EL (cell line): Measurements from ENCODE around the gene SLITRK1.

Experiments used
- DNase-seq: peaks from one replicate; pipeline ENCODE4 v3.0.0-alpha.2; 2016

The SLITRK1 gene

DNA sequence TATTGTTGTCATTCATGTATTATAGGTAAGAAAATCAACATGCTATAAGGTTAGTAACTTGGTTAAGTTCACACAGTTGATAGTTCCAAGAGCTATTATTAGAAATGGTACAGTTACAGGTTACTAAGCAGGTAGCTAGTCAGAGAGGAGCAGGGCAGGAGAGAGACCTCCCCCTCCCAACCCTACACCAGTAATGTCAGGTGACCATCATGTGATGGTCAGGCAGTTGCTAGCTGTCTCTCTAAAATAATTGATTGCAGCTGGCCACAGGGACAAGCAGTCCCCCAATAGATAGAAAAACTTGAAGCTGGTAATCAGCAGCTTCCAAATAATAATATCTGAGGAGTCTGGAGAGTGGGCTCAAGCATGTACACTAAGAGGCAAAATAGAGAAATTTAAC lies 14.6 kb downstream of the SLITRK1 start:
- DNase-seq = no peak

DNA sequence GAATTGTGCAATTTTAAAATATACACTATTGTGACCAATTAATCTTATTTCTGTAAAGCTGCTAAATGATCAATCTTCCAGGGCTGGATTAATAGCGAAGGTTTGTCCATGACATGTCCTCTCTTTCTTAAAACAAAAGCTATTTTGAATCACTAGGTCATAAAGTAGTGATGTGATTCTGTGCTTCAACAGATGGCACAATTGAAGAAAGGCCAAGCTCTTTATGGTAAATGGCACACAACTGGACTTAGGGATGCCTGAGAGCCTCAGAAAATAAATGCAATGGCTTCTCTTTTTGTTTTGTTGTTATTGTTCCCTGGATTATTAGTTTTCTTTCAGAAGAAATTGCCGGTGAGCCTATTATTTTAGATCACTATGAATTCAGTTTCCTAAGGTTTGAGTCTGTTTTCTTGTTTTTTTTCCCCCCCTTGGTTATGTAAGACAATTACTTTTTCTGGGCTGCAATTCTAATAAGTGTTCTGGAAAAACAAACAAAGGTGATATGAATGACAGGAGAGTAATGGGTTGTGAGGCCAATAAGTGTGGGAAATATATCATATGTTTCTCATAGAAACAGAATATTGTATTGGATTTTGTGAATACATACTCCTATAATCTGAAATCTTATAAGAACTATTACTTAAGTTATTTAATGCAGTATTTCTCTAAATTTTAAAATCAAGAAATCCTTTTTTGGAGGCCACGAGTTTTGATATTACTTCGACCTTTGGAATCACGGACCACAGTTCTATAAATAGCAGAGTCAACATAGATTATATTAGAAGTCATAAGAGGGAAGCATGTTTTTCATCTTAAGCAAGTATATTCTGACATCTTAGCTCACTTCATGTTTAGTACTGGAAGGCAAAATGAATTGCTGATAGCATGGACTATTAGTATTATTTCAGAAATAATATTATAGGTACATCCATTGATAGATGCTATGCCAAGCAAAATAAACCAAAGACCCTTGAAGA lies 16.8 kb downstream of the SLITRK1 start:
- no peak for DNase-seq

DNA sequence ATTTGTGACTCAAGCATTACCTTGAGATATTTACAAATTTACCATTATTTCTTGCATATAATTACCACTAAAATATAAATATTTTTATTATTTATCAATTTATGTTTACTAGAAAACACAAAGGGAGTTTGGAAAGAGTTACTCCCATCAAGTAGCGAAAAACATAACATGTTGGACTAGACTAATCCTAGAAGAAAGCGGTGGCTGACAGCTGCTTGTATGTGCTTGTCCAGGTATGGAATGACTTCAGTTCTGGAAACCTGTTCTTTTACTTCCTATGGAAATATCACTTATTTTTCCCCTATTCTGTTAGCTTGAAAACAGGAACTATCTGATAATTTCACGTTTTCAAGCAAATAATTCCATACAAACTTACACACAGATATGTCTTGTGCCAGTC lies 28.5 kb downstream of the SLITRK1 start:
- no peak for DNase-seq

DNA sequence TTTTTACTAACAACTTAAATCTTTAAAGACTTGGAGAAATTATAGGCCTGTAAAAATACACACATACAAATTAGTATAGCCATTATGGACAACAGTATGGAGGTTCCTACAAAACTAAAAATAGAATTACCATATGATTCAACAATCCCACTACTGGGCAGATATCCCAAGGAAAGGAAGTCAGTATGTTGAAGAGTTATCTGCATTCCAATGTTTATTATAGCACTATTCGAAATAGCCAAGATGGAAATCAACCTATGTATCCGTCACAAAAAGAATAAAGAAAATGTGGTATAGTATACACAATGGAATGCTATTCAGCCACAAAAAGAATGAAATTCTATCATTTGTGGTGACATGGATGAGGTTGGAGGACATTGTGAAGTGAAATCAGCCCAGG lies 37.2 kb downstream of the SLITRK1 start:
- peak; percentile 33 for DNase-seq

DNA sequence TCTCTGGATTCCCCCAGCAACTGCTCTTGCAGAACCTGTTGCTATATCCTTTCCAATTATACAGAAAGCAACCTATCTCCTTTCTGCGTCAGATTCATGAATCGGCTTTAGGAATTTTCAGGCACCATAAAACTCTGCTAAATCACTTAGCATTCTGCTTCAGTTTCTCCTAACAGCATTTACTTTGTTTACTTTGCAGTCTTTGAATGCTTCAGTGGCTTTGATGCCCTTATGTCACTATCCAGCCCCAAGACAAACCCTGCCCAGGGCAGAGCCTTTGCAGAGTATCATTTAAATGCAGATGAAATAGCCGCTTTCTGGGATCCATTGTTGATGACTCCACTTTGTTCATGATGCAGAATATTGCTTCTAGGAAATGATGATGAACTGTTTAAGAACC lies 43.1 kb downstream of the SLITRK1 start:
- DNase-seq = no peak

DNA sequence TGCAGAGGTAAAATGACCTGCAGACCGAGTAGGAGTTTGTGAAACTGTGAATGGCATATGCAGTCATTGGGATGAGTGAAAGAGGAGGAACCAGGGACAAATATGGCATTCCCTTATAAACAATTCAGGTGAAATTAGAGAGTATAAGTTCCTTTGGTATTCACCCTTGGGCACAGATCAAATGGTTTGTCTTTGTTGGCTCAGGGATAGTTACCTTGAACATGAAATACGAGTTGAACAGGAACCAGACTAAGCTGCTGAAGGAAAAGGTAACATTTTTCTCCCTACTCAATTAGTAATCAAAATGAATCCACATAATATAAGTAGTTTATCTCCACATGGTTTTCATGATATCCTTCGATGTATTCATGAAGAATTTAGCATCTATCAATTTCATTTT lies 50.5 kb downstream of the SLITRK1 start:
- DNase-seq = no peak

DNA sequence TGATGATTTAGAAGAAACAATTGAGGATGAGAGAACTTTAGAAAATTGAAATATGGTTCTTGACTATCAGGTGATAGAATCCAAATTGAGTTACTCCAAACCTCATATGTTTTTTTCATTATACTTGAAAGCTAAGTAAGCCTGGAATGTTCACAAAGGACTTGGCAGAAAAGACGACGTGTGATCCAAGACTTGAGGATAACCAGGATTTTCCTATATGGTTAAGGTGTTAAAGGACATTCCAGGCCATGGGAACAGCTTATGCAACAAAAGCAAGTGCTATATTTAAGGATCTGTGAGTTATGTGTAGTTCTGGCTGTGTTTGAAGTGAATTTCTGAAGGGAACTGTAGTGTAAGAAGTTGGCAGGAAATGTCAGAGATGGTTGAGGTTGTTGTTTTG lies 52.5 kb downstream of the SLITRK1 start:
- DNase-seq = no peak

DNA sequence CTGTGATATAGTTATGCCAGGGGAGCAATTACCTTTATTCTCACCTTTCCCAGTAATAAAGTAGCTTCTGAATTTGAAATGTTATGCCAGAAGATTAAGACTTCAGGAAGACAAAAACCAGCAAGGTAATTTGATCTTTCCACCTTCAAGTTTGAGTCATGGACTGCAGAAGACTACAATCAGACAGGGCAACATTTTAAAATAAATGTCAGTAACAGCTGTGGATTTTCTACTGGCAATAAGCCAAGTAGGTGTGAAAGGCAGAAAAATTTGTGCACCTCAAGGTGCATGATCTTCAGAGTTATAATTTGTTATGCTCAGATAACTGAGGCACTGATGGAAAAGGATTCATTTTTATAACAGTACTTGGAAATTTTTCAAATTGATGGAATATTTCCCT lies 54.9 kb downstream of the SLITRK1 start:
- no peak for DNase-seq
